CD14-positive monocyte (primary cell): ENCODE results near the gene CTNNBL1. TPM values are rescaled to one million over a fixed set of nuclear protein-coding genes. Genes with fewer than 3 reads are reported as not detected.
A peak's percentile ranks its signal among the peaks of the same experiment; 100 is the strongest.

Experiments used
- DNase-seq, 3 donors: peaks; one replicate each; pipeline ENCODE4 v3.0.0-alpha.2; 2011 to 2022
- H2AFZ ChIP-seq: 2 replicates; pipeline ENCODE4 v1.6.0; 2012; ENCODE audit warnings: mild to moderate bottlenecking, low read depth, low read length, inconsistent platforms; ENCODE audit not compliant: insufficient read depth, poor library complexity, severe bottlenecking
- H3K27ac ChIP-seq, 2 donors: 1 replicate in 1 of 2; 2 replicates in 1 of 2; pipeline ENCODE4 v1.5.1; 2012 to 2013; ENCODE audit warnings: low read length in 2 of 2, control low read depth in 1 of 2, inconsistent platforms in 1 of 2, low read depth in 1 of 2, mild to moderate bottlenecking in 1 of 2
- H3K27me3 ChIP-seq, 2 donors: one replicate each; pipeline versions ENCODE4 v1.6.0 to v1.6.1; 2011 to 2013; ENCODE audit warnings: low read length in 2 of 2; ENCODE audit not compliant: control insufficient read depth in 2 of 2, insufficient read depth in 2 of 2
- H3K36me3 ChIP-seq, 2 donors: replicated peaks in 1 of 2; 1 replicate in 1 of 2; 2 replicates in 1 of 2; pipeline versions ENCODE4 v1.5.1 to v1.6.1; 2012 to 2013; ENCODE audit warnings: low read length in 2 of 2, control low read depth in 1 of 2, inconsistent platforms in 1 of 2, mild to moderate bottlenecking in 1 of 2; ENCODE audit not compliant: insufficient read depth in 2 of 2, control insufficient read depth in 1 of 2
- H3K4me1 ChIP-seq, 2 donors: 1 replicate in 1 of 2; 2 replicates in 1 of 2; pipeline versions ENCODE4 v1.5.1 to v1.6.1; 2012 to 2013; ENCODE audit warnings: low read length in 2 of 2, control low read depth in 1 of 2, inconsistent platforms in 1 of 2, mild to moderate bottlenecking in 1 of 2, moderate library complexity in 1 of 2; ENCODE audit not compliant: insufficient read depth in 2 of 2, control insufficient read depth in 1 of 2
- H3K4me2 ChIP-seq: replicated peaks from 2 replicates; pipeline ENCODE3; 2012; ENCODE audit warnings: low read length, moderate library complexity, mild to moderate bottlenecking; ENCODE audit not compliant: poor library complexity, severe bottlenecking; ENCODE audit errors: extremely low read depth
- H3K4me3 ChIP-seq, 3 experiments: fragments of 200-600 bp in 1 of 3; sonication (generic) in 1 of 3; replicated peaks in 1 of 3; 1 replicate in 2 of 3; 2 replicates in 1 of 3; pipeline ENCODE4 v1.5.1; 2011 to 2013; ENCODE audit warnings: low read length in 3 of 3, mild to moderate bottlenecking in 3 of 3, control low read depth in 2 of 3, low read depth in 2 of 3, inconsistent platforms in 1 of 3, moderate library complexity in 1 of 3
- H3K79me2 ChIP-seq: 2 replicates; pipeline ENCODE4 v1.6.0; 2012; ENCODE audit warnings: mild to moderate bottlenecking, control low read depth, inconsistent platforms, low read length, moderate library complexity; ENCODE audit not compliant: insufficient read depth
- H3K9ac ChIP-seq: 2 replicates; pipeline ENCODE4 v1.6.0; 2017; ENCODE audit warnings: low read length, mild to moderate bottlenecking; ENCODE audit not compliant: insufficient read depth, poor library complexity, severe bottlenecking
- H3K9me3 ChIP-seq, 2 donors: replicated peaks in 1 of 2; 1 replicate in 1 of 2; 2 replicates in 1 of 2; pipeline versions ENCODE4 v1.5.1 to v1.6.1; 2012 to 2013; ENCODE audit warnings: low read length in 2 of 2, control low read depth in 1 of 2; ENCODE audit not compliant: control insufficient read depth in 1 of 2, insufficient read depth in 1 of 2
- H4K20me1 ChIP-seq: 2 replicates; pipeline ENCODE4 v1.6.0; 2012; ENCODE audit warnings: mild to moderate bottlenecking, low read length, control low read depth, moderate library complexity; ENCODE audit not compliant: insufficient read depth
- H3K27ac Mint-ChIP-seq, 7 donors: one replicate each; pipeline ENCODE4 v1.8.0; 2020; ENCODE audit warnings: mild to moderate bottlenecking in 7 of 7, mixed read lengths in 7 of 7, moderate library complexity in 6 of 7, inconsistent platforms in 2 of 7
- H3K27me3 Mint-ChIP-seq, 3 donors: one replicate each; pipeline ENCODE4 v1.8.0; 2021 to 2022; ENCODE audit warnings: low read depth in 3 of 3, mild to moderate bottlenecking in 3 of 3, mixed read lengths in 3 of 3, moderate library complexity in 3 of 3, inconsistent platforms in 1 of 3
- H3K36me3 Mint-ChIP-seq, 2 donors: one replicate each; pipeline ENCODE4 v1.8.0; 2020; ENCODE audit warnings: mixed read lengths in 2 of 2, inconsistent platforms in 1 of 2, mild to moderate bottlenecking in 1 of 2
- H3K4me1 Mint-ChIP-seq: one replicate; pipeline ENCODE4 v1.8.0; 2020; ENCODE audit warnings: mild to moderate bottlenecking, mixed read lengths
- H3K4me3 Mint-ChIP-seq, 2 donors: one replicate each; pipeline ENCODE4 v1.8.0; 2020; ENCODE audit warnings: mild to moderate bottlenecking in 2 of 2, mixed read lengths in 2 of 2, moderate library complexity in 1 of 2
- H3K9me3 Mint-ChIP-seq, 7 donors: one replicate each; pipeline ENCODE4 v1.8.0; 2020 to 2022; ENCODE audit warnings: mixed read lengths in 7 of 7, mild to moderate bottlenecking in 6 of 7, moderate library complexity in 6 of 7, inconsistent platforms in 2 of 7
- WGBS: methylation state at CpG from one replicate; pipeline ENCODE4 v1.1.5; 2013; ENCODE audit warnings: missing lambda C conversion rate; ENCODE audit not compliant: insufficient coverage; 5-methylcytosine and 5-hydroxymethylcytosine counted together
- intact Hi-C, 2 donors: fragments of 100-400 bp; cut with micrococcal nuclease; formaldehyde crosslinking; loops; one replicate each; pipeline versions ENCODE4 v1.15.0 to v1.15.1; 2023
- polyA plus RNA-seq, 3 donors: library from polyadenylated mRNA; depleted of rRNA in 1 of 3; unstranded in 2 of 3; stranded (reverse) in 1 of 3; fragments of 300-500 nt in 2 of 3; fragments of >200 nt in 1 of 3; fragmentation: Illumina TruSeq in 2 of 3; gene quantifications; 1 replicate in 2 of 3; 2 replicates in 1 of 3; pipeline ENCODE4 v1.2.3, GENCODE V29; 2012 to 2021
- TF ChIP-seq, protein P1 (sequence below): fragments of 200-600 bp; IDR thresholded peaks from one replicate; pipeline ENCODE4 v1.8.0; 2022; ENCODE audit warnings: antibody characterized with exemption, mild to moderate bottlenecking

Gene CTNNBL1
- polyA plus RNA-seq, 3 donors: 35.5 to 83.2 (median 77.3) TPM

DNA sequence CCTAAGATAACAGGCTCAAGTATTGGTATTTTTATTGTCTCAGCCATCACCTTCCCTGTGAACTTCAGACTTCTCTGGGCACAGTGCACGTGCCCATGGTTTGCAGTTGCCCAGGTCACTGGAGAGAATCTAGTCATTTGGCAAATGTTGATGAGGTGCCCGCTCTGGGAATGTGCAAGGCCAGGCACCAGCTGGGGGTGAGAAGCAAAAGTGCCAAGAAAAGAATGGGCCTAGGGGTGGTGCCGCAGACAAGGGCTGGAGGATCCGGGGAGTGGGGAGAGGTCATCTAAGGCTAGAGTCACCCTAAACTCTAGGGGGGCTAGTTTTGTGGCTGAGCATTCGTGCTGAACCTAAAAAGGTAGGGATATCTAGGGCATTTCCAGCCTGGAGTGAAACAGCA, 152.0 kb downstream of the CTNNBL1 start:
- 100% methylated on average over 5 of the region's 5 CpGs for WGBS
- Mint-ChIP-seq H3K9me3 (no peaks in the 10 kb centered on the region), H3K4me1 (no peaks in the 10 kb centered on the region), H3K27me3 (peaks cover 0 to 1% (median 0%) of the 10 kb centered on the region in 3 donors), H3K36me3 (peaks cover 86 to 98% of the 10 kb centered on the region in 2 donors), H3K4me3 (no peak overlapping the region), H3K27ac (no peak overlapping the region)
- H3K4me2 ChIP-seq: no peak overlapping the region
- H4K20me1 ChIP-seq: no peaks in the 10 kb centered on the region
- TF ChIP-seq, protein P1, sequence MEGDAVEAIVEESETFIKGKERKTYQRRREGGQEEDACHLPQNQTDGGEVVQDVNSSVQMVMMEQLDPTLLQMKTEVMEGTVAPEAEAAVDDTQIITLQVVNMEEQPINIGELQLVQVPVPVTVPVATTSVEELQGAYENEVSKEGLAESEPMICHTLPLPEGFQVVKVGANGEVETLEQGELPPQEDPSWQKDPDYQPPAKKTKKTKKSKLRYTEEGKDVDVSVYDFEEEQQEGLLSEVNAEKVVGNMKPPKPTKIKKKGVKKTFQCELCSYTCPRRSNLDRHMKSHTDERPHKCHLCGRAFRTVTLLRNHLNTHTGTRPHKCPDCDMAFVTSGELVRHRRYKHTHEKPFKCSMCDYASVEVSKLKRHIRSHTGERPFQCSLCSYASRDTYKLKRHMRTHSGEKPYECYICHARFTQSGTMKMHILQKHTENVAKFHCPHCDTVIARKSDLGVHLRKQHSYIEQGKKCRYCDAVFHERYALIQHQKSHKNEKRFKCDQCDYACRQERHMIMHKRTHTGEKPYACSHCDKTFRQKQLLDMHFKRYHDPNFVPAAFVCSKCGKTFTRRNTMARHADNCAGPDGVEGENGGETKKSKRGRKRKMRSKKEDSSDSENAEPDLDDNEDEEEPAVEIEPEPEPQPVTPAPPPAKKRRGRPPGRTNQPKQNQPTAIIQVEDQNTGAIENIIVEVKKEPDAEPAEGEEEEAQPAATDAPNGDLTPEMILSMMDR: no peak
- H3K27ac ChIP-seq: no peak overlapping the region
- DNase-seq: no peak
- no peaks in the 10 kb centered on the region for H3K27me3 ChIP-seq
- no peak overlapping the region for H2AFZ ChIP-seq
- intact Hi-C loops: no loop called here
- H3K79me2 ChIP-seq: no peaks in the 10 kb centered on the region
- peaks cover 66 to 100% of the 10 kb centered on the region in 2 donors for H3K36me3 ChIP-seq
- no peaks in the 10 kb centered on the region for H3K4me1 ChIP-seq
- H3K4me3 ChIP-seq: no peak overlapping the region
- no peaks in the 10 kb centered on the region for H3K9me3 ChIP-seq
- no peak overlapping the region for H3K9ac ChIP-seq

DNA sequence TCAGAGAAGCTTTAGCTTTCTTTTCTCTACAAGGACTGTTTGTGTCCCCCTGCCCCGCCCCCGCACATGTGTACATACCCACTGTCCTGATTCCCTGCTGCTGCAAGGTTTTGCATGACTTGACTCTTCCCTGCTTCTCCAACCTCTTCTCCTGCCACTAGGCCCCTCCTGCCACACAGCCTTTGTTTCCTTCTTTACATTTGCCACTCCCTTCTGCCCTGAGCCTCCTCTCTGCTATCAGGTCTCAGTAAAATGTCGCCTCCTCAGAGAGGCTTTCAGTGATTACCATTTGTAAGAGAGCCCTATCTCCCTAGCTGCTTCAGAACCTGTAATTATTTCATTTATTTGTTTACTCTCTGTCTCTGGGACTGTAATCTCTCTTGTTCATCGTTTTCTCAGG, 152.7 kb downstream of the CTNNBL1 start:
- H3K27ac ChIP-seq: no peak overlapping the region
- H3K36me3 Mint-ChIP-seq: peaks cover 85 to 94% of the 10 kb centered on the region in 2 donors
- DNase-seq: no peak
- no peaks in the 10 kb centered on the region for H3K79me2 ChIP-seq
- H3K4me1 ChIP-seq: no peaks in the 10 kb centered on the region
- no peaks in the 10 kb centered on the region for H3K27me3 ChIP-seq
- H3K27ac Mint-ChIP-seq: peak overlapping the region in 2 of 7 donors; percentile 12 to 55
- no peak overlapping the region for H3K4me3 ChIP-seq
- no peaks in the 10 kb centered on the region for H4K20me1 ChIP-seq
- peaks cover 0 to 1% (median 0%) of the 10 kb centered on the region in 3 donors for H3K27me3 Mint-ChIP-seq
- H3K4me3 Mint-ChIP-seq: no peak overlapping the region
- no peaks in the 10 kb centered on the region for H3K9me3 Mint-ChIP-seq
- no peaks in the 10 kb centered on the region for H3K4me1 Mint-ChIP-seq
- H3K9ac ChIP-seq: no peak overlapping the region
- 94% methylated on average over 3 of the region's 4 CpGs for WGBS
- no peak overlapping the region for H3K4me2 ChIP-seq
- no peak overlapping the region for H2AFZ ChIP-seq
- TF ChIP-seq, protein P1: no peak
- H3K9me3 ChIP-seq: no peaks in the 10 kb centered on the region
- intact Hi-C loops: no loop called here
- H3K36me3 ChIP-seq: peaks cover 63 to 100% of the 10 kb centered on the region in 2 donors
